Mesothelial cell of epicardium (in vitro differentiated cells): Measurements from ENCODE around the gene ESPNL. TPM values are rescaled to one million over a fixed set of nuclear protein-coding genes. Genes with fewer than 3 reads are reported as not detected.

ENCODE experiments used
- DNase-seq, 2 experiments: peaks; one replicate each; pipeline ENCODE4 v3.0.0; 2021; ENCODE audit warnings: low spot score in 2 of 2; ENCODE audit not compliant: unreplicated experiment in 2 of 2
- H3K27ac Mint-ChIP-seq: 2 replicates; pipeline ENCODE4 v1.8.0; 2021; ENCODE audit warnings: mixed read lengths
- H3K27me3 Mint-ChIP-seq: 2 replicates; pipeline ENCODE4 v1.8.0; 2021; ENCODE audit warnings: low read depth, mixed read lengths
- H3K36me3 Mint-ChIP-seq: 2 replicates; pipeline ENCODE4 v1.8.0; 2021; ENCODE audit warnings: mixed read lengths
- H3K4me1 Mint-ChIP-seq: 2 replicates; pipeline ENCODE4 v1.8.0; 2021; ENCODE audit warnings: mixed read lengths
- H3K4me3 Mint-ChIP-seq: 2 replicates; pipeline ENCODE4 v1.8.0; 2021; ENCODE audit warnings: mild to moderate bottlenecking, moderate library complexity, mixed read lengths
- H3K9me3 Mint-ChIP-seq: 2 replicates; pipeline ENCODE4 v1.8.0; 2021; ENCODE audit warnings: mixed read lengths
- CTCF ChIP-seq: fragments of 200-600 bp; sonication (generic); IDR thresholded peaks from one replicate; pipeline ENCODE4 v1.5.0; 2021; ENCODE audit warnings: antibody characterized with exemption; ENCODE audit not compliant: unreplicated experiment
- total RNA-seq: library from RNA; stranded (reverse); gene quantifications from 3 replicates; pipeline ENCODE4 v1.2.1, GENCODE V29; 2021

ESPNL gene
- total RNA-seq, 1 donor from 2014 or later: 0.38 TPM

DNA sequence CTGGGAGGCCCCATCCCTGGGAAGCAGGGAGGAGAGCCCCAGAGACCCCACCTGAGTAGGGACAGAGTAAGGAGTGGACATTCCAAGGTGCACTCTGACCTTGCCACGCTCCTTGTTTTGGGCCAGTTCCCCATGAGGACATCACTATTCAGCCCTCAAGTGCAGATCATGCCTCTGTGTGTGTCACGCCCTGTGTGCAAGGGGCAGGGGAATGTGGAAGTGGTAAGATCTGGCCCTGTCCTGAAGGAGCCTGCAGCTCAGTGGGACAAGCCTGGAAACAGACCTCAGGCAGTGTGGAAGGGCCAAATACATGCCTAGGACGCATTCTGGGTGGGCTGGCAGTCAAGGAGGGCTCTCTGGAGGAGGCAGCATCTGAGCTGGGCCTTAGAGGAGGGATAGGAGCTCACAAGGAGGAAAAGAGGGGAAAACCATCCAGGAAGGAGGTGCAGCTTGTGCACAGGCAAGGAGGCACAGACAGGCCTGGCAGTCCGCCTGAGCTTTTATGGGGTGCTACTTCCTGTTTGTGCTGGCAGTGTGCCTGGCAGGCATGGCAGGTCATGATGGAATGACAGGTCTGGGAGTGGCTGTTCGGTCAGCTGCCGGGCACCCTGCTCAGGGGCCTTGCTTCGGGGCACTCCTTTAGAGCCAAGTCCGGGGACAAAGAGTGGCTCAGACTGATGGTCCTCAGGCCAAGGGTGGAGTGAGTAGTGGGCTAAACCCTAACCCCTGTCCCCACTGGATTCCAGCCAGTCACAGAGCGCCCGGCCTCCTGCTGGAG lies 41.6 kb downstream of the ESPNL start:
- peaks cover 14% of the 10 kb centered on the region for H3K4me1 Mint-ChIP-seq
- no peak overlapping the region for H3K4me3 Mint-ChIP-seq
- no peaks in the 10 kb centered on the region for H3K9me3 Mint-ChIP-seq
- H3K36me3 Mint-ChIP-seq: no peaks in the 10 kb centered on the region
- DNase-seq: no peak
- peak overlapping the region; percentile 73 for H3K27ac Mint-ChIP-seq
- TF ChIP-seq CTCF: no peak
- H3K27me3 Mint-ChIP-seq: no peaks in the 10 kb centered on the region

- Mint-ChIP-seq H3K4me3 (no peak overlapping the region), H3K27me3 (no peaks in the 10 kb centered on the region), H3K36me3 (no peaks in the 10 kb centered on the region), H3K4me1 (peaks cover 14% of the 10 kb centered on the region), H3K9me3 (no peaks in the 10 kb centered on the region), H3K27ac (peak overlapping the region; percentile 73)
- no peak for TF ChIP-seq CTCF
- no peak for DNase-seq
These were observed 42.5 kb downstream of the ESPNL start for GRCh38 chr2:238142382-238143205.

- H3K9me3 Mint-ChIP-seq: no peaks in the 10 kb centered on the region
- no peaks in the 10 kb centered on the region for H3K27me3 Mint-ChIP-seq
- H3K36me3 Mint-ChIP-seq: no peaks in the 10 kb centered on the region
- TF ChIP-seq CTCF: no peak
- no peak overlapping the region for H3K27ac Mint-ChIP-seq
- DNase-seq: no peak
- H3K4me3 Mint-ChIP-seq: no peak overlapping the region
- H3K4me1 Mint-ChIP-seq: peaks cover 14% of the 10 kb centered on the region
These were observed 43.3 kb downstream of the ESPNL start for GRCh38 chr2:238143239-238143951.

- TF ChIP-seq CTCF: no peak
- Mint-ChIP-seq H3K4me3 (no peak overlapping the region), H3K9me3 (no peaks in the 10 kb centered on the region), H3K4me1 (peaks cover 14% of the 10 kb centered on the region), H3K27me3 (no peaks in the 10 kb centered on the region), H3K27ac (no peak overlapping the region), H3K36me3 (no peaks in the 10 kb centered on the region)
- DNase-seq: no peak
These were observed 44.1 kb downstream of the ESPNL start for GRCh38 chr2:238144262-238144661.

GRCh38 chr2:238145046-238145445 lies 44.9 kb downstream of the ESPNL start:
- no peak for TF ChIP-seq CTCF
- Mint-ChIP-seq H3K27me3 (no peaks in the 10 kb centered on the region), H3K4me3 (no peak overlapping the region), H3K36me3 (no peaks in the 10 kb centered on the region), H3K27ac (no peak overlapping the region), H3K4me1 (peaks cover 14% of the 10 kb centered on the region), H3K9me3 (no peaks in the 10 kb centered on the region)
- DNase-seq: no peak
